ENCODE data around the gene KRTAP5-5.

GRCh38 chr11:1643146-1643690 lies 13.6 kb downstream of the KRTAP5-5 start:
- TF ChIP-seq CTCF (IDR thresholded peaks at IDR 0.05) (no peak), POLR2AphosphoS5 (IDR thresholded peaks at IDR 0.05) (no peak)

All from sigmoid colon (tissue), 4 donors.